CD4-positive, alpha-beta memory T cell (primary cell): ENCODE results near the gene IL10. TPM values are rescaled to one million over a fixed set of nuclear protein-coding genes. Genes with fewer than 3 reads are reported as not detected.

Experiments
- CTCF ChIA-PET: fragments of 350-600 bp; sonication (Branson Sonifier 250); formaldehyde crosslinking; loops from one replicate; lab custom pipeline; 2021; ENCODE audit warnings: inconsistent platforms; ENCODE audit not compliant: partially characterized antibody; lab: Charles Lee
- POLR2A ChIA-PET: fragments of 350-600 bp; sonication (Branson Sonifier 250); formaldehyde crosslinking; loops from one replicate; lab custom pipeline; 2021; ENCODE audit not compliant: partially characterized antibody; lab: Charles Lee
- DNase-seq, 5 donors: peaks; one replicate each; pipeline versions ENCODE4 v3.0.0 to v3.0.0-alpha.2; 2020 to 2022; ENCODE audit warnings: mixed read lengths in 1 of 5
- H3K27ac ChIP-seq: one replicate; pipeline ENCODE4 v1.7.0; 2013; ENCODE audit warnings: low read depth, low read length
- H3K27me3 ChIP-seq: 2 replicates; pipeline ENCODE4 v1.7.0; 2013; ENCODE audit warnings: mild to moderate bottlenecking, low read length, moderate library complexity; ENCODE audit not compliant: insufficient read depth
- H3K36me3 ChIP-seq: 2 replicates; pipeline ENCODE4 v1.7.0; 2013; ENCODE audit warnings: mild to moderate bottlenecking, low read length, moderate library complexity; ENCODE audit not compliant: insufficient read depth
- H3K4me1 ChIP-seq: 2 replicates; pipeline ENCODE4 v1.7.0; 2013; ENCODE audit warnings: mild to moderate bottlenecking, low read length, moderate library complexity; ENCODE audit not compliant: insufficient read depth
- H3K4me3 ChIP-seq, 2 donors: one replicate each; pipeline ENCODE4 v1.7.0; 2013; ENCODE audit warnings: low read length in 2 of 2, mild to moderate bottlenecking in 1 of 2
- H3K9me3 ChIP-seq, 2 donors: one replicate each; pipeline ENCODE4 v1.7.0; 2013; ENCODE audit warnings: low read length in 2 of 2, control low read depth in 1 of 2; ENCODE audit not compliant: control insufficient read depth in 1 of 2
- H3K27ac Mint-ChIP-seq, 7 donors: one replicate each; pipeline ENCODE4 v1.8.0; 2020 to 2021; ENCODE audit warnings: mixed read lengths in 7 of 7, mild to moderate bottlenecking in 6 of 7, inconsistent platforms in 3 of 7, moderate library complexity in 3 of 7
- H3K27me3 Mint-ChIP-seq, 2 donors: one replicate each; pipeline ENCODE4 v1.8.0; 2020 to 2021; ENCODE audit warnings: mixed read lengths in 2 of 2
- H3K36me3 Mint-ChIP-seq, 2 donors: one replicate each; pipeline ENCODE4 v1.8.0; 2020 to 2021; ENCODE audit warnings: mixed read lengths in 2 of 2, inconsistent platforms in 1 of 2, mild to moderate bottlenecking in 1 of 2
- H3K4me1 Mint-ChIP-seq, 4 donors: one replicate each; pipeline ENCODE4 v1.8.0; 2020 to 2021; ENCODE audit warnings: mixed read lengths in 4 of 4, mild to moderate bottlenecking in 1 of 4
- H3K4me3 Mint-ChIP-seq, 8 donors: one replicate each; pipeline ENCODE4 v1.8.0; 2020 to 2021; ENCODE audit warnings: mixed read lengths in 8 of 8, mild to moderate bottlenecking in 7 of 8, moderate library complexity in 6 of 8, inconsistent platforms in 3 of 8
- H3K9me3 Mint-ChIP-seq, 8 donors: one replicate each; pipeline ENCODE4 v1.8.0; 2020 to 2021; ENCODE audit warnings: mixed read lengths in 8 of 8, mild to moderate bottlenecking in 5 of 8, inconsistent platforms in 3 of 8, moderate library complexity in 1 of 8
- intact Hi-C: fragments of 100-400 bp; cut with micrococcal nuclease; formaldehyde crosslinking; loops from one replicate; pipeline ENCODE4 v1.15.1; 2023
- polyA plus RNA-seq, 2 donors: library from polyadenylated mRNA; unstranded; fragments of 300-500 nt; fragmentation: Illumina TruSeq; gene quantifications; one replicate each; pipeline ENCODE4 v1.2.3, GENCODE V29; 2021
- total RNA-seq, 2 experiments: library from RNA; stranded (reverse); gene quantifications; one replicate each; pipeline ENCODE4 v1.2.3, GENCODE V29; 2021

The IL10 gene
- total and polyA plus RNA-seq, 4 experiments from 2014 or later = 0.11 to 0.34 (median 0.30) TPM

DNA sequence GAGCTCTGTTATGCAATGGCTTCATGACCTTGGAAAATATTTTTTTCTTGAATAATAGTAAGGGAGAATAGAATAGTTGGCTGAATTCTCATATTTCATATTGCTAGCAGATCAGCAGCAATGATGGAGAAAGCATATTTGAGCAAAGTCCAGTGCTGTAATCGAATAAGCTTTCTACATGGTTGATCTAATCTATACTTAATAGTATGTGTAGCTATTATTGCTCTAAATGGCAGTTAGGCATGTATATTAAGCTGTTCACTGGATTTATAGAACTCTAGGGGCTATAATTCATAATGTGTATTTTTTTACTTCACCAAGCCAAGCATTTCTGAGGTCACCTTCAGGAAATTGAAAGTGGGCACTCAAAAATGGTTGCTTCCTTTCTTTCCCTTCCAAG, 11.7 kb downstream of the IL10 start:
- CTCF ChIA-PET = interaction anchor here (1.0 to 6.7 kb wide), 8 partner anchors 9 to 173 kb away, joined by 4 to 62 read pairs (median 6); partner anchors contain the start of gene IL10
- Histone ChIP-seq H3K4me1 (peaks cover 62% of the 10 kb centered on the region), H3K4me3 (no peak overlapping the region), H3K27me3 (no peaks in the 10 kb centered on the region), H3K9me3 (no peaks in the 10 kb centered on the region), H3K27ac (no peak overlapping the region), H3K36me3 (no peaks in the 10 kb centered on the region)
- H3K27ac Mint-ChIP-seq = peak overlapping the region in 1 of 7 donors; percentile 6
- DNase-seq = no peak
- POLR2A ChIA-PET = interaction anchor here (0.8 to 6.8 kb wide), 3 partner anchors 9 to 43 kb away, joined by 3 to 76 read pairs (median 10); partner anchors contain the start of genes IL10 and IL19
- intact Hi-C loops = no loop called here
- H3K36me3 Mint-ChIP-seq = no peaks in the 10 kb centered on the region
- H3K4me1 Mint-ChIP-seq = peaks cover 17 to 35% (median 28%) of the 10 kb centered on the region in 4 donors
- H3K27me3 Mint-ChIP-seq = no peaks in the 10 kb centered on the region
- no peaks in the 10 kb centered on the region for H3K9me3 Mint-ChIP-seq
- peak overlapping the region in 1 of 8 donors; percentile 37 for H3K4me3 Mint-ChIP-seq

DNA sequence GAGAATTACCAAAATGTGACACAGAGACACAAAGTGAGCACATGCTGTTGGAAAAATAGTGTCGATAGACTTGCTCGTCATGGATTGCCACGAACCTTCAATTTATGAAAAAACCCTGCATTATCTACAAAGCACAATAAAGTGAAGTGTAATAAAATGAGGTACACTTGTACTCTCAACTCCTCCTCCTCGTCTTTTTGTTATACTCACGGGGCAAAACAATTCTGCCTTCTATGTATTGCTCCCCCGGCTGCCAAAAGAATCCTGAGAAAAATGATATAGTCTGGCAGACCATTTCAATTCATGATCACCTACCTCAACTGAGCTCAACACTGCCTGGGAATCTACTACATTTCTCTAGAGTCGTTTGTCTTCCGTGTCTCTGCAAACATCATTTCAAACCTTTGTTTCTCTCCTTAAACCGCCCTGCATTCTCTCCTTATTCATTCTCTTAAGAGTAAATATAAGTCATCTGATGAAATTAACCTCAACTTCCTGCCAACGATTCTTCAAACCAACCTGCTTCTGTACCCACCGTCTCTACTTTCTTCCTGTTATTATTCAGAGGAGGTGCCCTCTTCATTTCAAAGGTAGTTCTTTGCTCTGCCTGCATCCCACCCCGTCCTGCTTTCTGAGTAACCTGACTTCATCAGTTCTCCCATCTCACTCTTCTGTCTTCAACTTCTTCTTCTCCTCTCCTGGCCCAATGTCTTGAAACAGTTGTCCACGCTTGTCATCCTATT, 14.6 kb downstream of the IL10 start:
- Histone ChIP-seq H3K27me3 (no peaks in the 10 kb centered on the region), H3K36me3 (no peaks in the 10 kb centered on the region), H3K4me1 (peaks cover 48% of the 10 kb centered on the region), H3K4me3 (peak overlapping the region in 1 of 2 donors; percentile 8), H3K9me3 (no peaks in the 10 kb centered on the region), H3K27ac (peak overlapping the region; percentile 7)
- peak; percentile 58 to 78 (median 73) for DNase-seq
- ChIA-PET POLR2A (interaction anchor here (0.7 to 6.8 kb wide), 13 partner anchors 9 to 175 kb away, joined by 3 to 76 read pairs (median 5); partner anchors contain the start of genes IL10 and IL19), CTCF (interaction anchor here (0.7 to 6.7 kb wide), 9 partner anchors 8 to 52 kb away, joined by 3 to 62 read pairs (median 6); partner anchors contain the start of gene IL19)
- no peak overlapping the region for H3K27ac Mint-ChIP-seq
- H3K4me1 Mint-ChIP-seq = peaks cover 21 to 39% (median 33%) of the 10 kb centered on the region in 4 donors
- H3K9me3 Mint-ChIP-seq = no peaks in the 10 kb centered on the region
- no peaks in the 10 kb centered on the region for H3K27me3 Mint-ChIP-seq
- no peak overlapping the region for H3K4me3 Mint-ChIP-seq
- H3K36me3 Mint-ChIP-seq = no peaks in the 10 kb centered on the region
- intact Hi-C loops = loop anchor here (1.0 kb wide), 3 partner anchors 9 to 46 kb away; no protein-coding TSS in a partner anchor

DNA sequence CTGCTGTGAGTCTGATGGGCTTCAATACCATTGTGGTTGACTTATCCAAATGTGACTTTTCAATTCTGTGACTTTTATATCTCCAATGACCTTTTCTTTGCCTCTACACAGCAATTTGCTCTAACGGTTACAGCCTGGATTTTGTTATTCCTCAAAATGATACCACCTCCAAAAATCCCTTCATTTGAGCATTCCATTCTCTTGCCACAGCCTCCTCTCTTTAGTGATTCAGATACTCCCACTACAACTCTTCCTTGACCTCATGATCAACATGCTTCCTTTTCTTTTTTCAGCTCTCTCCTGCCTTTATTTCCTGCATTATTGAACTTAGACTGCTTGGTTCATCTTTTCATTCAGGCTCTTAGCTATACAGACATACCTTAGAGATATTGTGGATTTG, 18.3 kb downstream of the IL10 start:
- ChIA-PET CTCF (interaction anchor here (1.4 to 2.7 kb wide), 2 partner anchors 16 to 158 kb away, joined by 3 to 9 read pairs; no protein-coding TSS in a partner anchor), POLR2A (interaction anchor here (1.0 kb wide), 1 partner anchor 49 kb away, joined by 3 read pairs; no protein-coding TSS in a partner anchor)
- peaks cover 33% of the 10 kb centered on the region for H3K4me1 ChIP-seq
- no peaks in the 10 kb centered on the region for H3K27me3 Mint-ChIP-seq
- H3K4me3 Mint-ChIP-seq = no peak overlapping the region
- intact Hi-C loops = no loop called here
- H3K4me3 ChIP-seq = no peak overlapping the region
- DNase-seq = no peak
- H3K36me3 ChIP-seq = no peaks in the 10 kb centered on the region
- no peaks in the 10 kb centered on the region for H3K36me3 Mint-ChIP-seq
- H3K4me1 Mint-ChIP-seq = peaks cover 18 to 33% (median 27%) of the 10 kb centered on the region in 4 donors
- no peaks in the 10 kb centered on the region for H3K9me3 ChIP-seq
- no peak overlapping the region for H3K27ac Mint-ChIP-seq
- no peak overlapping the region for H3K27ac ChIP-seq
- H3K9me3 Mint-ChIP-seq = peaks cover 0 to 2% (median 0%) of the 10 kb centered on the region in 8 donors
- H3K27me3 ChIP-seq = no peaks in the 10 kb centered on the region

- Mint-ChIP-seq H3K4me1 (peaks cover 18 to 37% (median 28%) of the 10 kb centered on the region in 4 donors), H3K27me3 (no peaks in the 10 kb centered on the region), H3K36me3 (no peaks in the 10 kb centered on the region), H3K27ac (no peak overlapping the region), H3K9me3 (peaks cover 0 to 2% (median 0%) of the 10 kb centered on the region in 8 donors), H3K4me3 (no peak overlapping the region)
- DNase-seq = no peak
- Histone ChIP-seq H3K36me3 (no peaks in the 10 kb centered on the region), H3K9me3 (no peaks in the 10 kb centered on the region), H3K4me3 (no peak overlapping the region), H3K4me1 (peaks cover 25% of the 10 kb centered on the region), H3K27ac (no peak overlapping the region), H3K27me3 (no peaks in the 10 kb centered on the region)
- CTCF ChIA-PET = interaction anchor here (0.7 to 1.8 kb wide), 4 partner anchors 15 to 158 kb away, joined by 3 to 7 read pairs (median 4); no protein-coding TSS in a partner anchor
- POLR2A ChIA-PET = interaction anchor here (0.8 kb wide), 1 partner anchor 13 kb away, joined by 3 read pairs; no protein-coding TSS in a partner anchor
- intact Hi-C loops = no loop called here
Measured at GRCh38 chr1:206753141-206753540, 19.2 kb downstream of the IL10 start.

DNA sequence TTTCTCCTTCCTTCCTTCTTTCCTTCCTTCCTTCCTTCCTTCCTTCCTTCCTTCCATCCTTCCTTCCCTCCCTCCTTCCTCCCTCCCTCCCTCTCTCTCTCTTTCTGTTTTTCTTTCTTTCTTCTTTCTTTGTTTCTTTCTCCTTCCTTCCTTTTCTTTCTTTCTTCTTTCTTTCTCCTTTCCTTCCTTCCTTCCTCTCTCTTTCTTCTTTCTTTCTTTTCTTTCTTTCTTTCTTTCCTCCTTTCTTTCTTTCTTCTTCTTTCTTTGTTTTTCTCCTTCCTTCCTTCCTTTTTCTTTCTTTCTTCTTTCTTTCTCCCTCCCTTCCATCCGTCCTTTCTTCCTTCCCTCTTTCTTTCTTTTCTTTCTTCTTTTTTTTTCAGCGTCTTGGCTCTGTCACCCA, 19.8 kb downstream of the IL10 start:
- H3K27me3 Mint-ChIP-seq = no peaks in the 10 kb centered on the region
- ChIA-PET CTCF (interaction anchor here (1.3 to 1.8 kb wide), 2 partner anchors 18 to 55 kb away, joined by 4 to 7 read pairs; no protein-coding TSS in a partner anchor), POLR2A (interaction anchor here (0.8 kb wide), 1 partner anchor 13 kb away, joined by 3 read pairs; no protein-coding TSS in a partner anchor)
- no peak for DNase-seq
- no peaks in the 10 kb centered on the region for H3K36me3 Mint-ChIP-seq
- intact Hi-C loops = no loop called here
- H3K27ac ChIP-seq = no peak overlapping the region
- H3K36me3 ChIP-seq = no peaks in the 10 kb centered on the region
- peak overlapping the region in 1 of 7 donors; percentile 53 for H3K27ac Mint-ChIP-seq
- H3K4me1 Mint-ChIP-seq = peaks cover 18 to 37% (median 28%) of the 10 kb centered on the region in 4 donors
- no peak overlapping the region for H3K4me3 Mint-ChIP-seq
- no peaks in the 10 kb centered on the region for H3K27me3 ChIP-seq
- peaks cover 18% of the 10 kb centered on the region for H3K4me1 ChIP-seq
- H3K4me3 ChIP-seq = no peak overlapping the region
- H3K9me3 Mint-ChIP-seq = peaks cover 0 to 2% (median 0%) of the 10 kb centered on the region in 8 donors
- H3K9me3 ChIP-seq = no peaks in the 10 kb centered on the region

DNA sequence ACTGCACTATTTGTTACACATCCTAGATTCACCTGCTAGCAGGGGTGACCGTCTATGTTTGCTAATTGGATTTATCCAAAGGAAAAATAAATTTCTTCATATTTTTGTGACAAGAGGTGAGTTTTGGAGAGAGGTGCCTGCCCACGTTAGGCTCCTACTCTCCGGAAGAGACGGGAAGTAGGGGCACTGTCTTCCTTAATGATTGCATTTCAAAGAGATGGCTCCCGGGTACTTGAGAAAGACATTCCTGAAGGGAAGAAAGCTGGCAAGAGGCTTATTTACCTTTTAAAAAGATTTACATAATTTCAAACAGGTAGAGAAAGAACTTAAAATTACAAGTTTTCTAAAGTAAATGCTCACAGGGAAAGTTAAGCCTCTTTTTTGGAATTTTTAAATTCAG, 20.4 kb downstream of the IL10 start:
- Mint-ChIP-seq H3K4me3 (no peak overlapping the region), H3K4me1 (peaks cover 19 to 37% (median 31%) of the 10 kb centered on the region in 4 donors)

More for the DNA sequence above, 20.4 kb downstream of the IL10 start:
- H3K4me3 ChIP-seq = no peak overlapping the region
- H3K9me3 ChIP-seq = no peaks in the 10 kb centered on the region
- POLR2A ChIA-PET = interaction anchor here (0.8 kb wide), 1 partner anchor 51 kb away, joined by 3 read pairs; no protein-coding TSS in a partner anchor
- CTCF ChIA-PET = interaction anchor here (1.8 kb wide), 1 partner anchor 56 kb away, joined by 7 read pairs; no protein-coding TSS in a partner anchor
- H3K27me3 Mint-ChIP-seq = no peaks in the 10 kb centered on the region
- no peak overlapping the region for H3K27ac ChIP-seq
- H3K36me3 Mint-ChIP-seq = no peaks in the 10 kb centered on the region
- H3K4me1 ChIP-seq = peaks cover 12% of the 10 kb centered on the region
- intact Hi-C loops = no loop called here
- no peaks in the 10 kb centered on the region for H3K36me3 ChIP-seq
- peaks cover 0 to 2% (median 0%) of the 10 kb centered on the region in 8 donors for H3K9me3 Mint-ChIP-seq
- peak overlapping the region in 1 of 7 donors; percentile 14 for H3K27ac Mint-ChIP-seq
- no peak for DNase-seq
- H3K27me3 ChIP-seq = no peaks in the 10 kb centered on the region
